ENCODE measurements around the gene SF3A1. TPM values are rescaled to one million over a fixed set of nuclear protein-coding genes. Genes with fewer than 3 reads are reported as not detected.
A peak's percentile ranks its signal among the peaks of the same experiment; 100 is the strongest.

SF3A1 gene
- total and polyA plus RNA-seq, 2 donors (not counting 1 experiment from before 2014, with no cell fraction given) = 92.1 to 283 TPM

DNA sequence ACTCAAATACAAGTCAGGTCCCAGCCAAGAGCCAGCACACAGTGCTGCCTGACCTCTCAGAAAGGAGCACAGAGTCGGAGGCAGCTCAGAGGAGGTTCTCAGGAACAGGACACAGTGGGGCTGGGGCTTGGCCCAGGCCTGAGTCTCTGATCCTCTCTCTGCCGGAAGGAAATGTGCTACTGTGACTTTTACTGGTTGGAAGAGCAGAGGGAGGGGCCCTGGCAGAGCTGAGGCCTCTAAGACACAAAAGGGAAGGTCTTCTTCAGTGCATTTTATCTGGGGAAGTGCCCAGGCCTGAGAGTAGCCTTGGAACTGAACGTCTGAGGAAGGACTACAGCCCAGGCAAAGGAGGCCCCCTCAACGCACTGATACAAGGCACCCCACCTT, 51.2 kb downstream of the SF3A1 start:
- peak overlapping the region; percentile 89 for H3K27ac Mint-ChIP-seq
- peak overlapping the region; percentile 83 for H3K4me2 ChIP-seq (replicated peaks; ENCODE audit: low read depth, low read length, poor library complexity, severe bottlenecking)
- ChIA-PET POLR2A (interaction anchor here (1.0 to 8.1 kb wide), 4 partner anchors 9 to 22 kb away, joined by 3 to 56 read pairs (median 14); partner anchors contain the start of genes CASTOR1 and TBC1D10A), CTCF (interaction anchor here (0.6 to 19.2 kb wide), 5 partner anchors 10 to 119 kb away, joined by 3 to 229 read pairs (median 3); partner anchors contain the start of genes CASTOR1 and TBC1D10A)
- H3K27me3 ChIP-seq (replicated peaks in 1 of 4; ENCODE audit: control extremely low read depth in 1 of 4, control insufficient read depth in 3 of 4, insufficient read depth in 4 of 4, low read length in 3 of 4) = no peaks in the 10 kb centered on the region
- TF ChIP-seq, protein P1, sequence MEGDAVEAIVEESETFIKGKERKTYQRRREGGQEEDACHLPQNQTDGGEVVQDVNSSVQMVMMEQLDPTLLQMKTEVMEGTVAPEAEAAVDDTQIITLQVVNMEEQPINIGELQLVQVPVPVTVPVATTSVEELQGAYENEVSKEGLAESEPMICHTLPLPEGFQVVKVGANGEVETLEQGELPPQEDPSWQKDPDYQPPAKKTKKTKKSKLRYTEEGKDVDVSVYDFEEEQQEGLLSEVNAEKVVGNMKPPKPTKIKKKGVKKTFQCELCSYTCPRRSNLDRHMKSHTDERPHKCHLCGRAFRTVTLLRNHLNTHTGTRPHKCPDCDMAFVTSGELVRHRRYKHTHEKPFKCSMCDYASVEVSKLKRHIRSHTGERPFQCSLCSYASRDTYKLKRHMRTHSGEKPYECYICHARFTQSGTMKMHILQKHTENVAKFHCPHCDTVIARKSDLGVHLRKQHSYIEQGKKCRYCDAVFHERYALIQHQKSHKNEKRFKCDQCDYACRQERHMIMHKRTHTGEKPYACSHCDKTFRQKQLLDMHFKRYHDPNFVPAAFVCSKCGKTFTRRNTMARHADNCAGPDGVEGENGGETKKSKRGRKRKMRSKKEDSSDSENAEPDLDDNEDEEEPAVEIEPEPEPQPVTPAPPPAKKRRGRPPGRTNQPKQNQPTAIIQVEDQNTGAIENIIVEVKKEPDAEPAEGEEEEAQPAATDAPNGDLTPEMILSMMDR (IDR thresholded peaks at IDR 0.05) = no peak
- no peak for TF ChIP-seq EZH2 (IDR thresholded peaks at IDR 0.05; ENCODE audit: borderline replicate concordance, insufficient read depth, low read depth, low read length, poor library complexity, severe bottlenecking)
- intact Hi-C loops (cut with micrococcal nuclease) = loop anchor here (1.0 to 2.0 kb wide), 2 partner anchors 16 to 51 kb away; partner anchors contain the start of genes CASTOR1, CCDC157 and SF3A1
- no peaks in the 10 kb centered on the region for H4K20me1 ChIP-seq (ENCODE audit: control insufficient read depth, insufficient read depth, low read length, poor library complexity, severe bottlenecking)
- H3K4me1 ChIP-seq (ENCODE audit: control insufficient read depth in 2 of 2, insufficient read depth in 2 of 2, low read length in 2 of 2) = peaks cover 100% of the 10 kb centered on the region in 2 donors
- peak overlapping the region; percentile 80 for H3K4me3 Mint-ChIP-seq
- peak; percentile 75 for DNase-seq
- H3K36me3 ChIP-seq (replicated peaks in 1 of 2; ENCODE audit: control extremely low read depth in 1 of 2, control insufficient read depth in 1 of 2, extremely low read depth in 1 of 2, insufficient read depth in 2 of 2, low read length in 1 of 2) = peaks cover 2 to 10% of the 10 kb centered on the region in 2 experiments
- H2AFZ ChIP-seq (ENCODE audit: insufficient read depth, low read depth, low read length, poor library complexity, severe bottlenecking) = no peak overlapping the region
- peak overlapping the region; percentile 17 to 55 (median 43) for H3K4me3 ChIP-seq (ENCODE audit: control extremely low read depth in 1 of 5, extremely low read depth in 1 of 5, insufficient read depth in 1 of 5, low read depth in 2 of 5, low read length in 4 of 5)
- H3K4me1 Mint-ChIP-seq = peaks cover 99% of the 10 kb centered on the region
- no peaks in the 10 kb centered on the region for H3K9me3 Mint-ChIP-seq (ENCODE audit: insufficient read depth)
- peak overlapping the region; percentile 73 to 86 for H3K27ac ChIP-seq (ENCODE audit: low read length in 2 of 2)
- peak overlapping the region; percentile 50 for H3K9ac ChIP-seq (ENCODE audit: low read length)
- H3K79me2 ChIP-seq (ENCODE audit: control insufficient read depth, insufficient read depth, low read length) = peaks cover 41% of the 10 kb centered on the region
- no peaks in the 10 kb centered on the region for H3K9me3 ChIP-seq (ENCODE audit: control extremely low read depth in 1 of 3, control insufficient read depth in 2 of 3, insufficient read depth in 1 of 3, low read length in 2 of 3)
- peak; percentile 59 for ATAC-seq (ENCODE audit: low read depth)
- H3K27me3 Mint-ChIP-seq = no peaks in the 10 kb centered on the region
- 0% methylated on average over 4 of the region's 4 CpGs for WGBS (ENCODE audit: insufficient coverage)

Measured in B cell (primary cell).